Gastrocnemius medialis (tissue), 4 donors: ENCODE results near the gene VWA3A. TPM values are rescaled to one million over a fixed set of nuclear protein-coding genes. Genes with fewer than 3 reads are reported as not detected.

ENCODE experiments used
- ATAC-seq, 2 donors: fragments of 150-250 bp; one replicate each; pipeline ENCODE4 v1.9.1; 2016
- DNase-seq, 2 donors: peaks; one replicate each; pipeline ENCODE4 v3.0.0-alpha.2; 2019
- H3K27ac ChIP-seq, 4 donors: fragments of 200-600 bp; sonication (generic); 1 replicate in 1 of 4; 2 replicates in 3 of 4; pipeline ENCODE4 v1.5.1; 2016 to 2018; ENCODE audit warnings: mild to moderate bottlenecking in 2 of 4, moderate library complexity in 1 of 4
- H3K27me3 ChIP-seq, 3 donors: fragments of 200-600 bp; sonication (generic) in 2 of 3; 1 replicate in 1 of 3; 2 replicates in 2 of 3; pipeline versions ENCODE4 v1.5.1 to v1.6.0; 2016 to 2019; ENCODE audit warnings: mild to moderate bottlenecking in 1 of 3, moderate library complexity in 1 of 3
- H3K36me3 ChIP-seq, 2 donors: fragments of 200-600 bp; sonication (generic) in 1 of 2; one replicate each; pipeline ENCODE4 v1.5.1; 2017 to 2018
- H3K4me1 ChIP-seq, 2 donors: fragments of 200-600 bp; sonication (generic) in 1 of 2; one replicate each; pipeline ENCODE4 v1.5.1; 2016 to 2017; ENCODE audit warnings: mild to moderate bottlenecking in 2 of 2
- H3K4me3 ChIP-seq, 4 donors: fragments of 200-600 bp; sonication (generic) in 3 of 4; 1 replicate in 1 of 4; 2 replicates in 3 of 4; pipeline ENCODE4 v1.5.1; 2016 to 2019; ENCODE audit warnings: mild to moderate bottlenecking in 2 of 4
- H3K9me3 ChIP-seq, 3 donors: fragments of 200-600 bp; sonication (generic) in 2 of 3; 1 replicate in 1 of 3; 2 replicates in 2 of 3; pipeline ENCODE4 v1.5.1; 2016 to 2019
- CTCF ChIP-seq, 5 experiments: fragments of 450-650 bp in 3 of 5; fragments of 200-600 bp in 2 of 5; sonication (generic) in 2 of 5; IDR thresholded peaks in 4 of 5; conservative IDR thresholded peaks in 1 of 5; 1 replicate in 4 of 5; 2 replicates in 1 of 5; pipeline ENCODE4 v1.5.1; 2016 to 2019; ENCODE audit warnings: antibody characterized with exemption in 5 of 5, mild to moderate bottlenecking in 3 of 5, moderate library complexity in 3 of 5
- POLR2A ChIP-seq, 2 donors: fragments of 450-650 bp; IDR thresholded peaks; one replicate each; pipeline ENCODE4 v1.6.1; 2017; ENCODE audit warnings: antibody characterized with exemption in 2 of 2, mild to moderate bottlenecking in 2 of 2, moderate library complexity in 2 of 2
- in situ Hi-C, 4 donors: fragments of 200-750 bp; cut with MboI; loops; one replicate each; pipeline versions ENCODE4 v1.15.0 to v1.8.0; 2017; ENCODE audit warnings: low sequenced_read_pairs in 4 of 4
- intact Hi-C: fragments of 100-400 bp; cut with DNase I; formaldehyde crosslinking; loops from one replicate; pipeline ENCODE4 v1.15.1; 2023; ENCODE audit warnings: low total_unique reads
- total RNA-seq, 4 donors: library from RNA; depleted of rRNA; stranded (reverse); fragments of >200 nt; gene quantifications; one replicate each; pipeline versions ENCODE4 v1.1.0 to v1.2.3, GENCODE V29; 2016

VWA3A gene
- total RNA-seq, 4 donors from 2014 or later, result not detected

DNA sequence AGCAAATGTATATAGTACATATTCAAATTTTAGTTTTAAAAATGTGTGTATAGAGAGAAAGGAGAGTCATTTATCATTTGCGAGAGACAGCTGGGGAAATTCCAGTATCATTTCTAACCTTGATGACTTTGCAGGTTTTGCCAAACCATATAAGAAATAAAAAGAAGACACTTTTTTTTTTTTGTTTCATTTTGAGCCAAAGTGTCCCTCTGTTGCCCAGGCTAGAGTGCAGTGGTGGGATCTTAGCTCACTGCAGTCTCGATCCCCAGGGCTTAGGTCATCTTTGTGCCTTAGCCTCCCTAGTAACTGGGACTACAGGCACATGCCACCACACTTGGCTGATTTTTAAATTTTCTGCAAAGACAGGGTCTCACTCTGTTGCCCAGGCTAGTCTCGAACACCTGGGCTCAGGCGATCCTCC lies 38.4 kb upstream of the VWA3A start:
- TF ChIP-seq POLR2A (IDR thresholded peaks at IDR 0.05) (no peak), CTCF (IDR thresholded peaks at IDR 0.05 in 4 of 5, conservative IDR thresholded peaks at IDR 0.05 in 1 of 5) (no peak)
- ATAC-seq (no peak), DNase-seq (no peak)
- Histone ChIP-seq H3K4me3 (no peak overlapping the region), H3K27me3 (no peaks in the 10 kb centered on the region), H3K4me1 (no peaks in the 10 kb centered on the region), H3K27ac (no peak overlapping the region), H3K9me3 (no peaks in the 10 kb centered on the region), H3K36me3 (no peaks in the 10 kb centered on the region)
- intact Hi-C loops, result no loop called here
- in situ Hi-C loops, result no loop called here

DNA sequence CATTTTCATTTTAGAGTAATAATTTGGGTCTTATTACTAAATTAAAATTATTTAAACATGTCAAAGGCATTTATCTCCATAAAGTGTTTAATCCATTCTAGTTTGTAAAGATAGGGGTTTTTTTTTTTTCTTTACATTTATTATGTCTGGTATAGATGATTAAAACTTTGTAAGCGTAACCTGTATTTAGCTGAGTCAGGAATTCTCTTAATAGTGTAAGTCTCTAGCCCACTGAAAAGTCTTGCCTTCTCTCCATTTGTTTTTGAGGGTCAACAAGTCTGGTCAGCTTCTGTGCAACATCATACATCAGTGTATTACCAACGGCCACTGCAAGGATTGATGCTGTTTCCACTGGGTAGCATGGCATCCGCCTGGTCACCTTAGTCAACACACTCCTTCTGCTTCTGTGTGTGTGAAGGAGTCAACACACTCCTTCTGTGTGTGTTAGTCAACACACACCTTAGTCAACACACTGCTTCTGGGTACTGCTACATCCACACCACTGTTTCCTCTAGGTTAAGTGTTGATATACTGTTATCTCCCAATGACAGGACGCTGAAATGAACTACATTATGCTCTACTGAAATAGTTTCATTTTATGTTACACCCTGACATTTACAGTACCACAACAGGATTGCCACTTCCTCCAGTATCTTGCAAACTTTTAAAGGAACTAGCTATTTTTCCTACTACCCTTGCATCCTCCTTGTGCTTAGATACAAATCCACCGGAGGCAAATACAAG lies 37.3 kb upstream of the VWA3A start:
- DNase-seq (no peak), ATAC-seq (no peak)
- no peak for TF ChIP-seq POLR2A (IDR thresholded peaks at IDR 0.05)
- no peak for TF ChIP-seq CTCF (IDR thresholded peaks at IDR 0.05 in 4 of 5, conservative IDR thresholded peaks at IDR 0.05 in 1 of 5)
- intact Hi-C loops, result no loop called here
- Histone ChIP-seq H3K4me3 (no peak overlapping the region), H3K4me1 (no peaks in the 10 kb centered on the region), H3K27me3 (no peaks in the 10 kb centered on the region), H3K27ac (no peak overlapping the region), H3K9me3 (no peaks in the 10 kb centered on the region), H3K36me3 (no peaks in the 10 kb centered on the region)
- in situ Hi-C loops, result no loop called here

GRCh38 chr16:22055881-22056280 lies 36.5 kb upstream of the VWA3A start:
- TF ChIP-seq POLR2A (IDR thresholded peaks at IDR 0.05), result no peak
- TF ChIP-seq CTCF (IDR thresholded peaks at IDR 0.05 in 4 of 5, conservative IDR thresholded peaks at IDR 0.05 in 1 of 5), result no peak
- Histone ChIP-seq H3K27me3 (no peaks in the 10 kb centered on the region), H3K4me3 (no peak overlapping the region), H3K4me1 (no peaks in the 10 kb centered on the region), H3K36me3 (no peaks in the 10 kb centered on the region), H3K9me3 (no peaks in the 10 kb centered on the region), H3K27ac (no peak overlapping the region)
- intact Hi-C loops, result no loop called here
- DNase-seq (no peak), ATAC-seq (no peak)
- in situ Hi-C loops, result no loop called here

DNA sequence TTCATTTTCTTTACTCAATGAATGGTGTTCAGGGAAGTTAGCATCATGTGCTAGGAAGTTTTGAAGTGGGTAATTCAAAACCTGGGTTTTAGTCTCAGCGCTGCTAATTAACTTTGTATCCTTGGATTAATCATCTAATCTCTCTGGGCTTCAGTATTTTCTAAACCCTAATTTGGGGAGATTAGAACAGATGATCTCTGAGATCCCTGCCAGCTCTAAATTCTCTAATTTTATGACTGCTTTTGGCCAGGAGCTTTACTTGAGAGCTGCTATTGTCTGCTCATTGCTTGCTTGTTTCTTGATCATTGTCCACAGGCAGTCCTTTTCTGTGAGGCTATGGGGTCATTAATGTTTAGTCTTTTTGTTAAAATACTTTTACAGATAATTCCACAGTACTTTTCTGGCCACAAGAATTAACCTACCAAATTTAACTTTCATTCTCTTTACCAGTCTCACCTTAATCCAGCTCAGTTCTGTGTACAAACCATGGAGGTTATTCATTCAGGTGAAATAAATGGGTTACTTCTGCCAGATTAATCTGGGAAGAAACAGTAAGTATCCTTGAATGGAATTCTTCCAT lies 28.4 kb upstream of the VWA3A start:
- Histone ChIP-seq H3K36me3 (no peaks in the 10 kb centered on the region), H3K9me3 (no peaks in the 10 kb centered on the region), H3K4me3 (no peak overlapping the region), H3K27me3 (no peaks in the 10 kb centered on the region), H3K27ac (no peak overlapping the region), H3K4me1 (no peaks in the 10 kb centered on the region)
- in situ Hi-C loops, result no loop called here
- intact Hi-C loops, result no loop called here
- DNase-seq (no peak), ATAC-seq (no peak)
- TF ChIP-seq POLR2A (IDR thresholded peaks at IDR 0.05) (no peak), CTCF (IDR thresholded peaks at IDR 0.05 in 4 of 5, conservative IDR thresholded peaks at IDR 0.05 in 1 of 5) (no peak)
